Measurements from ENCODE around the gene CRCP. TPM values are rescaled to one million over a fixed set of nuclear protein-coding genes. Genes with fewer than 3 reads are reported as not detected.

The CRCP gene
- total and polyA plus RNA-seq, 2 of the 13 experiments (the other 11 are each of a cell fraction or from before 2014, with no cell fraction given): 22.7 to 31.0 TPM

GRCh38 chr7:66092654-66093053 lies 22.0 kb upstream of the CRCP start (continued):
- no peak for TF ChIP-seq ATF6 (CRISPR knock-in tag; conservative IDR thresholded peaks at IDR 0.05)

- POLR2A ChIA-PET: interaction anchor here (1.0 to 2.0 kb wide), 3 partner anchors 18 to 20 kb away, joined by 4 to 6 read pairs (median 5); partner anchors contain the start of genes ASL and CRCP
- Histone ChIP-seq H3K9ac (ENCODE audit: insufficient read depth, low read depth, low read length) (no peak overlapping the region), H2AFZ (ENCODE audit: low read length) (no peak overlapping the region), H3K4me3 (replicated peaks in 1 of 3; ENCODE audit: insufficient read depth in 1 of 3, low read depth in 2 of 3, low read length in 3 of 3) (no peak overlapping the region), H3K36me3 (replicated peaks in 1 of 2; ENCODE audit: control insufficient read depth in 1 of 2, insufficient read depth in 2 of 2, low read length in 2 of 2) (peaks cover 3 to 7% of the 10 kb centered on the region in 2 experiments; a peak in 2 of 5 replicates), H3K4me1 (ENCODE audit: insufficient read depth, low read length) (peaks cover 3% of the 10 kb centered on the region), H4K20me1 (ENCODE audit: insufficient read depth, low read length) (no peaks in the 10 kb centered on the region), H3K27ac (ENCODE audit: extremely low read length, insufficient read depth, low read length) (no peak overlapping the region), H3K27me3 (ENCODE audit: control insufficient read depth in 1 of 2, insufficient read depth in 2 of 2, low read length in 2 of 2) (no peaks in the 10 kb centered on the region), H3K79me2 (ENCODE audit: insufficient read depth, low read length) (no peaks in the 10 kb centered on the region), H3K4me2 (ENCODE audit: low read depth, low read length) (no peak overlapping the region), H3K9me3 (ENCODE audit: low read length) (no peaks in the 10 kb centered on the region)
- intact Hi-C loops (cut with micrococcal nuclease; ENCODE audit: unreplicated experiment): no loop called here
- DNase-seq (ENCODE audit: low spot score): no peak
- BruUV-seq (replicated peaks): no TSS peak
- FAIRE-seq: no peak
- 94% methylated on average over 2 of the region's 4 CpGs for WGBS (ENCODE audit: low lambda C conversion rate)
- no peak for ATAC-seq
- in situ Hi-C loops (cut with HindIII; ENCODE audit: extremely low pct_ligation_motif_present, low pct_unique_long_range_greater_than_20kb): no loop called here
- TF ChIP-seq ZNF142 (CRISPR knock-in tag; IDR thresholded peaks at IDR 0.05) (no peak), AGO2 (optimal IDR thresholded peaks at IDR 0.05; ENCODE audit: low read depth, low read length) (peak; percentile 52)
- CTCF ChIA-PET (ENCODE audit: low intra/inter-chr PET ratio, low total read pairs): no interaction called here
These were observed 19.6 kb upstream of the CRCP start for GRCh38 chr7:66095010-66095409.

Data from HepG2 (cell line).